ENCODE data around the gene C16orf87.

Gene C16orf87

DNA sequence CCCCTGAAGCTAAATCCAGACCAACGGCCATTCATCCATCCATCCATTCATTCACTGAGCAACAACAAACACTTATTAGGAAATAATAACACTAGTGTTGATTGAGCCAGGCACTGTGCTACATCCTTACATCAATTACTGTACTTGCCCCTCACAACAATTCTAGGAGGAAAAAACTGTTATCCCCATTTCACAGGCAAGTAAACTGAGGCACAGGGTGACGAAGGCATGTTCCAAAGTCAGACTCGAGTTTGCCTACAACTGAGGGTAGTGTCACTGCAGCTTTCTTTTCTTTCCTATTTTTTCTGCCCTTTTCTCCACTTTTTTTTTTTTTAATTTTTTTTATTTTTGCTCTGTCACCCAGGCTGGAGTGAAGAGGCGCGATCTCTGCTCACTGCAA lies 71.7 kb downstream of the C16orf87 start:
- H3K9ac ChIP-seq (ENCODE audit: low read length): no peak overlapping the region
- H3K27me3 ChIP-seq (ENCODE audit: low read depth, low read length): 0 out of 2 replicates have a peak, but pooled peaks cover 3% of the 10 kb centered on the region

GRCh38 chr16:46757339-46758050 lies 73.5 kb downstream of the C16orf87 start:
- no peak overlapping the region for H3K27ac ChIP-seq (ENCODE audit: low read length)
- H2AFZ ChIP-seq (ENCODE audit: low read depth, low read length): no peak overlapping the region
- no peak for TF ChIP-seq CTCF (IDR thresholded peaks at IDR 0.05; ENCODE audit: low read depth, low read length)
- H3K36me3 ChIP-seq (replicated peaks; ENCODE audit: low read depth, low read length): no peaks in the 10 kb centered on the region
- no peak overlapping the region for H3K9ac ChIP-seq (ENCODE audit: low read length)
- no peaks in the 10 kb centered on the region for H3K9me3 ChIP-seq (ENCODE audit: insufficient read depth, low read length)
- H3K27me3 ChIP-seq (ENCODE audit: low read depth, low read length): 0 out of 2 replicates have a peak, but pooled peaks cover 3% of the 10 kb centered on the region
- no peak overlapping the region for H3K4me2 ChIP-seq (ENCODE audit: low read length)
- H3K79me2 ChIP-seq (ENCODE audit: low read length): no peaks in the 10 kb centered on the region
- H3K4me1 ChIP-seq (ENCODE audit: low read length): no peaks in the 10 kb centered on the region
- H3K4me3 ChIP-seq (ENCODE audit: low read length): no peak overlapping the region
- no peaks in the 10 kb centered on the region for H4K20me1 ChIP-seq (ENCODE audit: insufficient read depth, low read length)

More for the DNA sequence above, 71.7 kb downstream of the C16orf87 start:
- Histone ChIP-seq H4K20me1 (ENCODE audit: insufficient read depth, low read length) (no peaks in the 10 kb centered on the region), H3K4me1 (ENCODE audit: low read length) (no peaks in the 10 kb centered on the region), H3K9me3 (ENCODE audit: insufficient read depth, low read length) (no peaks in the 10 kb centered on the region), H3K36me3 (replicated peaks; ENCODE audit: low read depth, low read length) (no peaks in the 10 kb centered on the region), H3K27ac (ENCODE audit: low read length) (no peak overlapping the region), H3K4me2 (ENCODE audit: low read length) (no peak overlapping the region), H3K4me3 (ENCODE audit: low read length) (no peak overlapping the region), H3K79me2 (ENCODE audit: low read length) (no peaks in the 10 kb centered on the region), H2AFZ (ENCODE audit: low read depth, low read length) (no peak overlapping the region)
- TF ChIP-seq CTCF (IDR thresholded peaks at IDR 0.05; ENCODE audit: low read depth, low read length): no peak
- no peak for TF ChIP-seq EZH2phosphoT487 (IDR thresholded peaks at IDR 0.05; ENCODE audit: low read depth)

GRCh38 chr16:46756772-46757171 lies 74.2 kb downstream of the C16orf87 start:
- no peak overlapping the region for H3K27ac ChIP-seq (ENCODE audit: low read length)
- 0 out of 2 replicates have a peak, but pooled peaks cover 3% of the 10 kb centered on the region for H3K27me3 ChIP-seq (ENCODE audit: low read depth, low read length)
- H3K79me2 ChIP-seq (ENCODE audit: low read length): no peaks in the 10 kb centered on the region
- H3K4me3 ChIP-seq (ENCODE audit: low read length): no peak overlapping the region
- TF ChIP-seq EZH2phosphoT487 (IDR thresholded peaks at IDR 0.05; ENCODE audit: low read depth): no peak
- no peak for TF ChIP-seq CTCF (IDR thresholded peaks at IDR 0.05; ENCODE audit: low read depth, low read length)
- H3K4me1 ChIP-seq (ENCODE audit: low read length): no peaks in the 10 kb centered on the region
- H4K20me1 ChIP-seq (ENCODE audit: insufficient read depth, low read length): no peaks in the 10 kb centered on the region
- no peaks in the 10 kb centered on the region for H3K36me3 ChIP-seq (replicated peaks; ENCODE audit: low read depth, low read length)
- H3K9me3 ChIP-seq (ENCODE audit: insufficient read depth, low read length): no peaks in the 10 kb centered on the region
- no peak overlapping the region for H3K4me2 ChIP-seq (ENCODE audit: low read length)
- H3K9ac ChIP-seq (ENCODE audit: low read length): no peak overlapping the region
- no peak overlapping the region for H2AFZ ChIP-seq (ENCODE audit: low read depth, low read length)

DNA sequence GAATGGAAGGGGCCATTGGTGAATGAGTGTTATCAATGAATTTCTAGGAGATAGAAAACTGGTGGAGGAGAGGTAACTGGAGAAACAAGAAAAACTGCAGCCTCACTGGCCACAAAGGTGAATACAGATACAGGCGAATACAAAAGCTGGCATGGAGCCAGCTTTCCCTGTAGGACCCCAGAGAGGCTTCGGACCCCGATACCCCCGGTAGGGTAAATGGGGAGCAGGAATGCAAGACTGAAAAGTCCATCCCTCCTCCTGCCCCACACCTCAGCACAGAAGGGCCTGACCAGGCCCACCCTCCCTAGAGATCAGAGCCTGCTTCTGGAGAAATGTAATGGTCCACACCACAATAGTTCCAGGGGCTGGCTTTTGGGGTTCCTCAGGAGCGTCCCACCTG lies 78.0 kb downstream of the C16orf87 start:
- Histone ChIP-seq H3K9me3 (ENCODE audit: insufficient read depth, low read length) (no peaks in the 10 kb centered on the region), H3K79me2 (ENCODE audit: low read length) (no peaks in the 10 kb centered on the region), H3K36me3 (replicated peaks; ENCODE audit: low read depth, low read length) (no peaks in the 10 kb centered on the region), H3K4me2 (ENCODE audit: low read length) (no peak overlapping the region), H4K20me1 (ENCODE audit: insufficient read depth, low read length) (no peaks in the 10 kb centered on the region), H3K4me1 (ENCODE audit: low read length) (no peaks in the 10 kb centered on the region), H3K9ac (ENCODE audit: low read length) (no peak overlapping the region), H2AFZ (ENCODE audit: low read depth, low read length) (no peak overlapping the region), H3K4me3 (ENCODE audit: low read length) (no peak overlapping the region), H3K27me3 (ENCODE audit: low read depth, low read length) (no peaks in the 10 kb centered on the region), H3K27ac (ENCODE audit: low read length) (no peak overlapping the region)
- no peak for TF ChIP-seq CTCF (IDR thresholded peaks at IDR 0.05; ENCODE audit: low read depth, low read length)
- TF ChIP-seq EZH2phosphoT487 (IDR thresholded peaks at IDR 0.05; ENCODE audit: low read depth): no peak
